Measurements from ENCODE around the gene VCAM1.

DNA sequence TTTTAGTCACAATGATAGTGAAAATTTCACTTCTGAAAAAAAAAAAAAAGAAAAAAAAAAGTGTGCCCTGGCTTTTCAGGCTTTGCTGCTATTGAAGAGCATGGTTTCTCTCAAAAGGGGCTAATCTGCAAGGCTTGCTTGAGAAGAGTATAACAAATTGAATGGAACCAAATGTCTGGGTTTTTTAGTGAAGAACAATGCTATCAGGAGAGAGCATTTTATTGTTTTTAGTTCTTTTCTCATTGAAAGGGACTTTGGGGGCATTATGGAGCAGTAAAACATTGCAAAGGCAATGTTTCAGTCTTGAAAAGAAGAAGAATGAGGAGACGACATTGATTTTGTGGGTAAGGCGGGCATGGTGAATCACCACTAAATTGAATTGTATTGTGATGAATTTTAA lies 28.2 kb downstream of the VCAM1 start:
- TF ChIP-seq POLR2A (IDR thresholded peaks at IDR 0.05; ENCODE audit: low read depth, low read length), result no peak
- TF ChIP-seq, protein P1, sequence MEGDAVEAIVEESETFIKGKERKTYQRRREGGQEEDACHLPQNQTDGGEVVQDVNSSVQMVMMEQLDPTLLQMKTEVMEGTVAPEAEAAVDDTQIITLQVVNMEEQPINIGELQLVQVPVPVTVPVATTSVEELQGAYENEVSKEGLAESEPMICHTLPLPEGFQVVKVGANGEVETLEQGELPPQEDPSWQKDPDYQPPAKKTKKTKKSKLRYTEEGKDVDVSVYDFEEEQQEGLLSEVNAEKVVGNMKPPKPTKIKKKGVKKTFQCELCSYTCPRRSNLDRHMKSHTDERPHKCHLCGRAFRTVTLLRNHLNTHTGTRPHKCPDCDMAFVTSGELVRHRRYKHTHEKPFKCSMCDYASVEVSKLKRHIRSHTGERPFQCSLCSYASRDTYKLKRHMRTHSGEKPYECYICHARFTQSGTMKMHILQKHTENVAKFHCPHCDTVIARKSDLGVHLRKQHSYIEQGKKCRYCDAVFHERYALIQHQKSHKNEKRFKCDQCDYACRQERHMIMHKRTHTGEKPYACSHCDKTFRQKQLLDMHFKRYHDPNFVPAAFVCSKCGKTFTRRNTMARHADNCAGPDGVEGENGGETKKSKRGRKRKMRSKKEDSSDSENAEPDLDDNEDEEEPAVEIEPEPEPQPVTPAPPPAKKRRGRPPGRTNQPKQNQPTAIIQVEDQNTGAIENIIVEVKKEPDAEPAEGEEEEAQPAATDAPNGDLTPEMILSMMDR (IDR thresholded peaks at IDR 0.05; ENCODE audit: extremely low read depth in 1 of 2, insufficient read depth in 1 of 2, low read depth in 1 of 2, low read length in 2 of 2), result no peak
- TF ChIP-seq POLR2AphosphoS5 (IDR thresholded peaks at IDR 0.05; ENCODE audit: insufficient read depth, low read depth, low read length), result no peak
- no peak for TF ChIP-seq MYC (IDR thresholded peaks at IDR 0.05; ENCODE audit: low read depth, low read length)
- no peak for TF ChIP-seq EZH2 (IDR thresholded peaks at IDR 0.05; ENCODE audit: borderline replicate concordance, low read depth, low read length, severe bottlenecking)
